Body of pancreas (tissue), 4 donors: ENCODE measurements around the gene ING5. TPM values are rescaled to one million over a fixed set of nuclear protein-coding genes. Genes with fewer than 3 reads are reported as not detected.

Source experiments
- ATAC-seq: fragments of 150-250 bp; one replicate; pipeline ENCODE4 v1.9.1; 2016
- DNase-seq, 4 donors: peaks; one replicate each; pipeline ENCODE4 v3.0.0-alpha.2; 2019
- H3K27ac ChIP-seq, 4 donors: fragments of 200-600 bp; sonication (generic); 1 replicate in 3 of 4; 2 replicates in 1 of 4; pipeline versions ENCODE4 v1.5.1 to v1.6.1; 2016 to 2019; ENCODE audit warnings: mild to moderate bottlenecking in 1 of 4, mixed read lengths in 1 of 4, moderate library complexity in 1 of 4
- H3K27me3 ChIP-seq, 2 donors: fragments of 200-600 bp; sonication (generic); one replicate each; pipeline ENCODE4 v1.6.0; 2016; ENCODE audit warnings: mild to moderate bottlenecking in 1 of 2
- H3K36me3 ChIP-seq, 2 donors: fragments of 200-600 bp; sonication (generic); replicated peaks in 1 of 2; 2 replicates each; pipeline ENCODE4 v1.5.1; 2016; ENCODE audit warnings: low read depth in 2 of 2; ENCODE audit not compliant: insufficient read depth in 1 of 2
- H3K4me1 ChIP-seq: fragments of 200-600 bp; sonication (generic); one replicate; pipeline ENCODE4 v1.6.0; 2016
- H3K4me3 ChIP-seq, 2 donors: fragments of 200-600 bp; sonication (generic); 1 replicate in 1 of 2; 2 replicates in 1 of 2; pipeline ENCODE4 v1.5.1; 2016 to 2019
- H3K9me3 ChIP-seq, 3 donors: fragments of 200-600 bp; sonication (generic); 1 replicate in 2 of 3; 2 replicates in 1 of 3; pipeline ENCODE4 v1.5.1; 2016
- POLR2A ChIP-seq, 3 donors: fragments of 450-650 bp; IDR thresholded peaks; one replicate each; pipeline ENCODE4 v1.6.1; 2016; ENCODE audit warnings: antibody characterized with exemption in 3 of 3, mild to moderate bottlenecking in 2 of 3
- WGBS, 2 donors: methylation state at CpG; one replicate each; pipeline ENCODE4 v1.1.5; 2017; 5-methylcytosine and 5-hydroxymethylcytosine counted together
- intact Hi-C: fragments of 100-400 bp; cut with DNase I; formaldehyde crosslinking; loops from one replicate; pipeline ENCODE4 v1.15.1; 2023
- total RNA-seq, 2 donors: library from RNA; depleted of rRNA; stranded (reverse); fragments of >200 nt; gene quantifications; one replicate each; pipeline ENCODE4 v1.1.0, GENCODE V29; 2016
- TF ChIP-seq, protein P1 (sequence below), 7 experiments: fragments of 450-650 bp in 4 of 7; fragments of 200-600 bp in 3 of 7; sonication (generic) in 3 of 7; IDR thresholded peaks; one replicate each; pipeline ENCODE4 v1.5.1; 2016 to 2019; ENCODE audit warnings: antibody characterized with exemption in 7 of 7

The ING5 gene
- total RNA-seq, 2 donors from 2014 or later, result 28.5 to 89.0 TPM

DNA sequence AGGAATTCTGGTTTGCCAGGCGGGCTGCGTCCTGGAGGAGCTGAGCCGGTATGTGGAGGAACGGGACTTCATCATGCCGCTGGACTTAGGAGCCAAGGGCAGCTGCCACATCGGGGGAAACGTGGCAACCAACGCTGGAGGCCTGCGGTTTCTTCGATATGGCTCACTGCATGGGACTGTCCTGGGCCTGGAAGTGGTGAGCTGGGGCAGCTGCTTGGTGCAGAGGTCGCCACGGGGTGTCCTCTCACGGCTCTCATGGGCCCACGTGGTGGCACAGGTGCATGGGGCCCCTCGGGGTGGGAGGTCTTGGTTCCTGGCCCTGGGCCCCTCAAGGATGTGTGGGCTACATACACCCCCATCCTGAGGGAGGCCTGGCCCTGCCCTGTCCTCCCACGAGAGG, 41.8 kb downstream of the ING5 start:
- DNase-seq, result no peak
- Histone ChIP-seq H3K36me3 (peaks cover 0 to 3% of the 10 kb centered on the region in 2 donors), H3K4me1 (no peaks in the 10 kb centered on the region), H3K9me3 (no peaks in the 10 kb centered on the region), H3K27me3 (no peaks in the 10 kb centered on the region), H3K27ac (no peak overlapping the region), H3K4me3 (no peak overlapping the region)
- no peak for ATAC-seq
- intact Hi-C loops, result no loop called here
- 95% methylated on average over 3 of the region's 16 CpGs; no CpG with 5 or more reads in 1 of the 2 donors for WGBS, 2 donors
- TF ChIP-seq, protein P1, sequence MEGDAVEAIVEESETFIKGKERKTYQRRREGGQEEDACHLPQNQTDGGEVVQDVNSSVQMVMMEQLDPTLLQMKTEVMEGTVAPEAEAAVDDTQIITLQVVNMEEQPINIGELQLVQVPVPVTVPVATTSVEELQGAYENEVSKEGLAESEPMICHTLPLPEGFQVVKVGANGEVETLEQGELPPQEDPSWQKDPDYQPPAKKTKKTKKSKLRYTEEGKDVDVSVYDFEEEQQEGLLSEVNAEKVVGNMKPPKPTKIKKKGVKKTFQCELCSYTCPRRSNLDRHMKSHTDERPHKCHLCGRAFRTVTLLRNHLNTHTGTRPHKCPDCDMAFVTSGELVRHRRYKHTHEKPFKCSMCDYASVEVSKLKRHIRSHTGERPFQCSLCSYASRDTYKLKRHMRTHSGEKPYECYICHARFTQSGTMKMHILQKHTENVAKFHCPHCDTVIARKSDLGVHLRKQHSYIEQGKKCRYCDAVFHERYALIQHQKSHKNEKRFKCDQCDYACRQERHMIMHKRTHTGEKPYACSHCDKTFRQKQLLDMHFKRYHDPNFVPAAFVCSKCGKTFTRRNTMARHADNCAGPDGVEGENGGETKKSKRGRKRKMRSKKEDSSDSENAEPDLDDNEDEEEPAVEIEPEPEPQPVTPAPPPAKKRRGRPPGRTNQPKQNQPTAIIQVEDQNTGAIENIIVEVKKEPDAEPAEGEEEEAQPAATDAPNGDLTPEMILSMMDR (IDR thresholded peaks at IDR 0.05), result no peak

- Histone ChIP-seq H3K9me3 (no peaks in the 10 kb centered on the region), H3K4me1 (no peaks in the 10 kb centered on the region), H3K36me3 (peaks cover 0 to 5% of the 10 kb centered on the region in 2 donors), H3K4me3 (no peak overlapping the region), H3K27me3 (no peaks in the 10 kb centered on the region), H3K27ac (no peak overlapping the region)
- no peak for ATAC-seq
- WGBS, 2 donors, result 86 to 94% methylated on average over 10 to 22 of the region's 24 CpGs
- intact Hi-C loops, result no loop called here
- TF ChIP-seq, protein P1 (IDR thresholded peaks at IDR 0.05), result no peak
- no peak for TF ChIP-seq POLR2A (IDR thresholded peaks at IDR 0.05)
- no peak for DNase-seq
Measured at GRCh38 chr2:241744028-241744754, 42.4 kb downstream of the ING5 start.

DNA sequence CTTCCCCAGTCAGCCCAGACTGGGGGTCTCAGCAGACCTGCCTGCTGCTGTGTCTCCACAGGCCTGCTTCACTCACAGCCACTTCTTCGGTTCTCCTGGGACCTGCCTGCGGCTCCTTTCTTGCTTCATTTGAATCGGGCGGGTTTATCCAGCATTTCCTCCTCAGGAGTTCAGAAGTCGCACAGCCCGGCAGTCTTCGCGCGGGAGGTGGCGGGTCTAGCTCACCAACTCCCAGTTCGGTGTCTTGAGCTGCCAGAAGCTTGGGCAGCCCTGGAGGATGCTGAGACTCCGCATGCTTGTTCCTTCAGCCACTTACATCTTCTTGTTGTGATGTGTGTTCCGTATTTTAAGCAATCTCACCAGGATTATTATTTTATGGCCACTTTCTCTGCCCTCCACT, 43.4 kb downstream of the ING5 start:
- intact Hi-C loops, result no loop called here
- 96 to 99% methylated on average over 10 to 13 of the region's 13 CpGs for WGBS, 2 donors
- no peak for ATAC-seq
- Histone ChIP-seq H3K27me3 (no peaks in the 10 kb centered on the region), H3K36me3 (peaks cover 0 to 5% of the 10 kb centered on the region in 2 donors), H3K27ac (no peak overlapping the region), H3K4me1 (no peaks in the 10 kb centered on the region), H3K4me3 (no peak overlapping the region), H3K9me3 (no peaks in the 10 kb centered on the region)
- DNase-seq, result no peak
- no peak for TF ChIP-seq POLR2A (IDR thresholded peaks at IDR 0.05)
- TF ChIP-seq, protein P1 (IDR thresholded peaks at IDR 0.05), result no peak

- no peaks in the 10 kb centered on the region for H3K4me1 ChIP-seq
- H3K9me3 ChIP-seq, result no peaks in the 10 kb centered on the region
- 94 to 97% methylated on average over 4 of the region's 4 CpGs for WGBS, 2 donors
- no peak for DNase-seq
- intact Hi-C loops, result no loop called here
- no peak overlapping the region for H3K27ac ChIP-seq
- no peaks in the 10 kb centered on the region for H3K27me3 ChIP-seq
- H3K4me3 ChIP-seq, result no peak overlapping the region
- no peak for ATAC-seq
- TF ChIP-seq, protein P1 (IDR thresholded peaks at IDR 0.05), result no peak
- TF ChIP-seq POLR2A (IDR thresholded peaks at IDR 0.05), result no peak
- H3K36me3 ChIP-seq, result peaks cover 0 to 5% of the 10 kb centered on the region in 2 donors
Measured at GRCh38 chr2:241746084-241746483, 44.2 kb downstream of the ING5 start.
